PFSK-1 (cell line): ENCODE measurements around the gene LTBP2.

Source experiments
- SIN3A ChIP-seq: IDR thresholded peaks from 2 replicates; pipeline ENCODE4 v1.6.1; 2012; ENCODE audit warnings: mild to moderate bottlenecking, low read length, moderate library complexity, borderline replicate concordance; ENCODE audit not compliant: insufficient read depth
- TF ChIP-seq, protein P1 (sequence below), 2 experiments: IDR thresholded peaks; 2 replicates each; pipeline versions ENCODE4 v1.6.1 to v1.8.0; 2011 to 2012; ENCODE audit warnings: low read depth in 2 of 2, low read length in 2 of 2, control low read depth in 1 of 2, inconsistent platforms in 1 of 2, mild to moderate bottlenecking in 1 of 2, moderate library complexity in 1 of 2; ENCODE audit not compliant: insufficient read depth in 1 of 2

- TF ChIP-seq, protein P1, sequence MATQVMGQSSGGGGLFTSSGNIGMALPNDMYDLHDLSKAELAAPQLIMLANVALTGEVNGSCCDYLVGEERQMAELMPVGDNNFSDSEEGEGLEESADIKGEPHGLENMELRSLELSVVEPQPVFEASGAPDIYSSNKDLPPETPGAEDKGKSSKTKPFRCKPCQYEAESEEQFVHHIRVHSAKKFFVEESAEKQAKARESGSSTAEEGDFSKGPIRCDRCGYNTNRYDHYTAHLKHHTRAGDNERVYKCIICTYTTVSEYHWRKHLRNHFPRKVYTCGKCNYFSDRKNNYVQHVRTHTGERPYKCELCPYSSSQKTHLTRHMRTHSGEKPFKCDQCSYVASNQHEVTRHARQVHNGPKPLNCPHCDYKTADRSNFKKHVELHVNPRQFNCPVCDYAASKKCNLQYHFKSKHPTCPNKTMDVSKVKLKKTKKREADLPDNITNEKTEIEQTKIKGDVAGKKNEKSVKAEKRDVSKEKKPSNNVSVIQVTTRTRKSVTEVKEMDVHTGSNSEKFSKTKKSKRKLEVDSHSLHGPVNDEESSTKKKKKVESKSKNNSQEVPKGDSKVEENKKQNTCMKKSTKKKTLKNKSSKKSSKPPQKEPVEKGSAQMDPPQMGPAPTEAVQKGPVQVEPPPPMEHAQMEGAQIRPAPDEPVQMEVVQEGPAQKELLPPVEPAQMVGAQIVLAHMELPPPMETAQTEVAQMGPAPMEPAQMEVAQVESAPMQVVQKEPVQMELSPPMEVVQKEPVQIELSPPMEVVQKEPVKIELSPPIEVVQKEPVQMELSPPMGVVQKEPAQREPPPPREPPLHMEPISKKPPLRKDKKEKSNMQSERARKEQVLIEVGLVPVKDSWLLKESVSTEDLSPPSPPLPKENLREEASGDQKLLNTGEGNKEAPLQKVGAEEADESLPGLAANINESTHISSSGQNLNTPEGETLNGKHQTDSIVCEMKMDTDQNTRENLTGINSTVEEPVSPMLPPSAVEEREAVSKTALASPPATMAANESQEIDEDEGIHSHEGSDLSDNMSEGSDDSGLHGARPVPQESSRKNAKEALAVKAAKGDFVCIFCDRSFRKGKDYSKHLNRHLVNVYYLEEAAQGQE (IDR thresholded peaks at IDR 0.05; ENCODE audit: insufficient read depth in 1 of 2, low read depth in 2 of 2, low read length in 2 of 2), result no peak
- no peak for TF ChIP-seq SIN3A
Measured at GRCh38 chr14:74630881-74631690, 19.0 kb upstream of the LTBP2 start.
